Cardiac septum (tissue), 1 donor: Measurements from ENCODE around the gene ARPIN. TPM values are rescaled to one million over a fixed set of nuclear protein-coding genes. Genes with fewer than 3 reads are reported as not detected.
A peak's percentile ranks its signal among the peaks of the same experiment; 100 is the strongest.
"Not testable (repeated sequence)": the region's sequence is repeated elsewhere in the genome, so short reads cannot be mapped to it uniquely, and the experiment has no call there.

Experiments
- DNase-seq: peaks from one replicate; pipeline ENCODE4 v3.0.0-alpha.2; 2020; ENCODE audit warnings: low spot score
- intact Hi-C: fragments of 100-400 bp; cut with DNase I; formaldehyde crosslinking; loops from one replicate; pipeline ENCODE4 v1.14.0; 2022
- total RNA-seq: library from RNA; stranded (reverse); fragmentation: NEBNext Ultra II Directional; extraction: Animal tissue kit (Norgen Biotek cat#: 25700); gene quantifications from one replicate; pipeline ENCODE4 v1.2.1, GENCODE V29; 2021
- donor health status: DM: no; HTN: no; CAD: no.

Gene ARPIN
- total RNA-seq, 1 donor from 2014 or later = 14.4 TPM

- intact Hi-C loops = no loop called here
- no peak for DNase-seq
Observed at GRCh38 chr15:89885611-89886010, 27.1 kb downstream of the ARPIN start.

- intact Hi-C loops, DNase-seq: not testable (repeated sequence)
Observed at GRCh38 chr15:89885179-89885578, 27.6 kb downstream of the ARPIN start.

GRCh38 chr15:89883518-89883917 is 29.2 kb downstream of the ARPIN start:
- intact Hi-C loops = no loop called here
- DNase-seq = no peak

GRCh38 chr15:89880727-89881126 is 32.0 kb downstream of the ARPIN start:
- intact Hi-C loops = no loop called here

GRCh38 chr15:89878323-89878722 is 34.4 kb downstream of the ARPIN start:
- DNase-seq = no peak
- intact Hi-C loops = no loop called here

More at GRCh38 chr15:89880727-89881126, 32.0 kb downstream of the ARPIN start:
- no peak for DNase-seq

- no peak for DNase-seq
- intact Hi-C loops = no loop called here
Observed at GRCh38 chr15:89877083-89877425, 35.7 kb downstream of the ARPIN start.

- DNase-seq = no peak
Observed at GRCh38 chr15:89876396-89877082, 36.2 kb downstream of the ARPIN start.

GRCh38 chr15:89875741-89876140 is 37.0 kb downstream of the ARPIN start:
- DNase-seq = no peak

More at GRCh38 chr15:89876396-89877082, 36.2 kb downstream of the ARPIN start:
- intact Hi-C loops = no loop called here

GRCh38 chr15:89874926-89875564 is 37.7 kb downstream of the ARPIN start:
- intact Hi-C loops = loop anchor here (2.0 kb wide), 1 partner anchor 114 kb away; no protein-coding TSS in a partner anchor
- peak; percentile 90 for DNase-seq

More at GRCh38 chr15:89875741-89876140, 37.0 kb downstream of the ARPIN start:
- intact Hi-C loops = loop anchor here (2.0 kb wide), 1 partner anchor 115 kb away; no protein-coding TSS in a partner anchor

GRCh38 chr15:89870688-89871288 is 42.0 kb downstream of the ARPIN start:
- no peak for DNase-seq
- intact Hi-C loops = no loop called here

- intact Hi-C loops = no loop called here
- DNase-seq = no peak
Observed at GRCh38 chr15:89870006-89870405, 42.7 kb downstream of the ARPIN start.

- intact Hi-C loops, DNase-seq: not testable (repeated sequence)
Observed at GRCh38 chr15:89869490-89869889, 43.3 kb downstream of the ARPIN start.

- no peak for DNase-seq
- intact Hi-C loops = no loop called here
Observed at GRCh38 chr15:89864958-89865739, 47.6 kb downstream of the ARPIN start.

- intact Hi-C loops = no loop called here
Observed at GRCh38 chr15:89863918-89864317, 48.8 kb downstream of the ARPIN start.

GRCh38 chr15:89860891-89861290 is 51.9 kb downstream of the ARPIN start:
- intact Hi-C loops = no loop called here
- DNase-seq = no peak

More at GRCh38 chr15:89863918-89864317, 48.8 kb downstream of the ARPIN start:
- DNase-seq = no peak

- no peak for DNase-seq
- intact Hi-C loops = no loop called here
Observed at GRCh38 chr15:89860431-89860830, 52.3 kb downstream of the ARPIN start.

GRCh38 chr15:89858661-89859458 is 53.9 kb downstream of the ARPIN start:
- DNase-seq = no peak
- intact Hi-C loops = no loop called here

- no peak for DNase-seq
- intact Hi-C loops = no loop called here
Observed at GRCh38 chr15:89857673-89858072, 55.1 kb downstream of the ARPIN start.

GRCh38 chr15:89855948-89856347 is 56.8 kb downstream of the ARPIN start:
- intact Hi-C loops = no loop called here
- DNase-seq = no peak
